Body of pancreas (tissue), 4 donors: ENCODE data around the gene TRERF1.

ENCODE experiments used
- POLR2A ChIP-seq, 3 donors: fragments of 450-650 bp; IDR thresholded peaks; one replicate each; pipeline ENCODE4 v1.6.1; 2016; ENCODE audit warnings: antibody characterized with exemption in 3 of 3, mild to moderate bottlenecking in 2 of 3
- TF ChIP-seq, protein P1 (sequence below), 7 experiments: fragments of 450-650 bp in 4 of 7; fragments of 200-600 bp in 3 of 7; sonication (generic) in 3 of 7; IDR thresholded peaks; one replicate each; pipeline ENCODE4 v1.5.1; 2016 to 2019; ENCODE audit warnings: antibody characterized with exemption in 7 of 7

DNA sequence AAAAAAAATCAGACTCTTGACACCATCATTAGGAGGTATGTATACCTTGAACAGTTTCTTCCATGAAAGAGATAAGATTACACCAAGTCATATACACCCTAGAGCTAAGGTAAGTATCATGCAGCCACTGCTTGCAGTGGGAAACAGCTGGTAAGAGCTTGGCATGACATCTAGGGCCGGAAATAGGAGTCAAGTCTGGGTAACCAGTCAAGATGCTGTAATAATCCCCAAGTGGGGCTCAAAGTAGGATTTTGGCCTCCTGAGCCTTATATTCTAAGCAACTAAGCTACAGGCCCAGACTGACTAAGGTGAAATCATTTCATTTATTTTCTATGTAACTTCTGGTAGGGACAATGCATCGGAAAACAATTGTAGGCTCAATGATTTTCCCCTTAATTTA is 23.9 kb downstream of the TRERF1 start:
- TF ChIP-seq, protein P1, sequence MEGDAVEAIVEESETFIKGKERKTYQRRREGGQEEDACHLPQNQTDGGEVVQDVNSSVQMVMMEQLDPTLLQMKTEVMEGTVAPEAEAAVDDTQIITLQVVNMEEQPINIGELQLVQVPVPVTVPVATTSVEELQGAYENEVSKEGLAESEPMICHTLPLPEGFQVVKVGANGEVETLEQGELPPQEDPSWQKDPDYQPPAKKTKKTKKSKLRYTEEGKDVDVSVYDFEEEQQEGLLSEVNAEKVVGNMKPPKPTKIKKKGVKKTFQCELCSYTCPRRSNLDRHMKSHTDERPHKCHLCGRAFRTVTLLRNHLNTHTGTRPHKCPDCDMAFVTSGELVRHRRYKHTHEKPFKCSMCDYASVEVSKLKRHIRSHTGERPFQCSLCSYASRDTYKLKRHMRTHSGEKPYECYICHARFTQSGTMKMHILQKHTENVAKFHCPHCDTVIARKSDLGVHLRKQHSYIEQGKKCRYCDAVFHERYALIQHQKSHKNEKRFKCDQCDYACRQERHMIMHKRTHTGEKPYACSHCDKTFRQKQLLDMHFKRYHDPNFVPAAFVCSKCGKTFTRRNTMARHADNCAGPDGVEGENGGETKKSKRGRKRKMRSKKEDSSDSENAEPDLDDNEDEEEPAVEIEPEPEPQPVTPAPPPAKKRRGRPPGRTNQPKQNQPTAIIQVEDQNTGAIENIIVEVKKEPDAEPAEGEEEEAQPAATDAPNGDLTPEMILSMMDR (IDR thresholded peaks at IDR 0.05): no peak
- no peak for TF ChIP-seq POLR2A (IDR thresholded peaks at IDR 0.05)
